Osteoblast (primary cell): ENCODE results near the gene ACOT8. TPM values are rescaled to one million over a fixed set of nuclear protein-coding genes. Genes with fewer than 3 reads are reported as not detected.

ENCODE experiments used
- DNase-seq: peaks from one replicate; pipeline ENCODE4 v3.0.0; 2011; ENCODE audit warnings: low spot score, mixed read lengths; ENCODE audit not compliant: insufficient read length; ENCODE audit errors: missing footprints
- H2AFZ ChIP-seq: 2 replicates; pipeline ENCODE4 v1.6.0; 2011; ENCODE audit warnings: mild to moderate bottlenecking, low read length
- H3K27ac ChIP-seq: 2 replicates; pipeline ENCODE4 v1.5.1; 2011; ENCODE audit warnings: mild to moderate bottlenecking, low read depth, low read length, moderate library complexity
- H3K27me3 ChIP-seq: 2 replicates; pipeline ENCODE4 v1.6.0; 2012; ENCODE audit warnings: mild to moderate bottlenecking, control low read depth, inconsistent platforms, low read length, moderate library complexity; ENCODE audit not compliant: insufficient read depth
- H3K36me3 ChIP-seq: 2 replicates; pipeline ENCODE4 v1.5.1; 2011; ENCODE audit warnings: mild to moderate bottlenecking, low read length, control low read depth, moderate library complexity; ENCODE audit not compliant: insufficient read depth
- H3K4me1 ChIP-seq: 2 replicates; pipeline ENCODE4 v1.5.1; 2011; ENCODE audit warnings: mild to moderate bottlenecking, low read length, control low read depth, moderate library complexity; ENCODE audit not compliant: insufficient read depth
- H3K4me2 ChIP-seq: 2 replicates; pipeline ENCODE4 v1.6.0; 2011; ENCODE audit warnings: mild to moderate bottlenecking, low read length; ENCODE audit not compliant: insufficient read depth
- H3K4me3 ChIP-seq: fragments of 200-600 bp; sonication (generic); 3 replicates; pipeline ENCODE4 v1.5.1; 2012; ENCODE audit warnings: mild to moderate bottlenecking, low read length, inconsistent platforms; ENCODE audit not compliant: insufficient read depth
- H3K79me2 ChIP-seq: 2 replicates; pipeline ENCODE4 v1.6.0; 2012; ENCODE audit warnings: mild to moderate bottlenecking, low read length, control low read depth, inconsistent platforms; ENCODE audit not compliant: insufficient read depth
- H3K9me3 ChIP-seq: 2 replicates; pipeline ENCODE4 v1.5.1; 2011; ENCODE audit warnings: low read depth, low read length, control low read depth
- H4K20me1 ChIP-seq: 2 replicates; pipeline ENCODE4 v1.6.0; 2012; ENCODE audit warnings: mild to moderate bottlenecking, low read length, control low read depth; ENCODE audit not compliant: insufficient read depth
- CTCF ChIP-seq: IDR thresholded peaks from 2 replicates; pipeline ENCODE4 v1.5.1; 2011; ENCODE audit warnings: mild to moderate bottlenecking, low read depth, low read length, moderate library complexity; ENCODE audit errors: extremely low read depth
- total RNA-seq: library from RNA; depleted of rRNA; stranded (reverse); fragments of >200 nt; gene quantifications from 2 replicates; pipeline ENCODE4 v1.2.3, GENCODE V29; 2012

The ACOT8 gene
- total RNA-seq, 1 donor: 31.8 TPM

- Histone ChIP-seq H3K4me1 (peaks cover 11% of the 10 kb centered on the region), H4K20me1 (no peaks in the 10 kb centered on the region), H3K79me2 (peaks cover 19% of the 10 kb centered on the region), H3K27me3 (peaks cover 3% of the 10 kb centered on the region), H3K4me2 (no peak overlapping the region), H3K27ac (peak overlapping the region; percentile 31), H3K9me3 (no peaks in the 10 kb centered on the region), H2AFZ (no peak overlapping the region), H3K36me3 (peaks cover 17% of the 10 kb centered on the region), H3K4me3 (no peak overlapping the region)
- DNase-seq: no peak
- TF ChIP-seq CTCF: no peak
Observed at GRCh38 chr20:45818239-45818638, 39.0 kb downstream of the ACOT8 start.

GRCh38 chr20:45817376-45818194 lies 39.6 kb downstream of the ACOT8 start:
- Histone ChIP-seq H4K20me1 (no peaks in the 10 kb centered on the region), H3K4me3 (no peak overlapping the region), H3K4me1 (peaks cover 15% of the 10 kb centered on the region), H3K27me3 (no peaks in the 10 kb centered on the region), H3K4me2 (peak overlapping the region; percentile 36), H3K9me3 (no peaks in the 10 kb centered on the region), H3K36me3 (peaks cover 17% of the 10 kb centered on the region), H3K27ac (peak overlapping the region; percentile 31), H2AFZ (peak overlapping the region; percentile 35), H3K79me2 (peaks cover 26% of the 10 kb centered on the region)
- no peak for TF ChIP-seq CTCF
- peak; percentile 92 for DNase-seq

- Histone ChIP-seq H3K4me1 (peaks cover 15% of the 10 kb centered on the region), H3K4me3 (no peak overlapping the region), H3K9me3 (no peaks in the 10 kb centered on the region), H2AFZ (no peak overlapping the region), H3K36me3 (peaks cover 17% of the 10 kb centered on the region), H3K27ac (peak overlapping the region; percentile 31), H4K20me1 (no peaks in the 10 kb centered on the region), H3K79me2 (peaks cover 27% of the 10 kb centered on the region), H3K27me3 (no peaks in the 10 kb centered on the region), H3K4me2 (no peak overlapping the region)
- no peak for TF ChIP-seq CTCF
- no peak for DNase-seq
Observed at GRCh38 chr20:45816951-45817350, 40.2 kb downstream of the ACOT8 start.

GRCh38 chr20:45814314-45814713 lies 42.9 kb downstream of the ACOT8 start:
- TF ChIP-seq CTCF: no peak
- Histone ChIP-seq H3K36me3 (peaks cover 40% of the 10 kb centered on the region), H2AFZ (no peak overlapping the region), H3K27me3 (no peaks in the 10 kb centered on the region), H3K79me2 (peaks cover 27% of the 10 kb centered on the region), H3K9me3 (no peaks in the 10 kb centered on the region), H3K4me3 (no peak overlapping the region), H3K4me1 (peaks cover 15% of the 10 kb centered on the region), H3K27ac (no peak overlapping the region), H3K4me2 (peak overlapping the region; percentile 15), H4K20me1 (no peaks in the 10 kb centered on the region)
- no peak for DNase-seq
